HepG2 (cell line): ENCODE measurements around the gene TMEM33. TPM values are rescaled to one million over a fixed set of nuclear protein-coding genes. Genes with fewer than 3 reads are reported as not detected.

Source experiments
- FOXC1 ChIP-seq: sonication (generic); formaldehyde crosslinking; IDR thresholded peaks from 2 replicates; pipeline ENCODE4 v1.8.0; 2022; ENCODE audit warnings: mild to moderate bottlenecking, missing genetic modification reagents, borderline replicate concordance
- MIXL1 ChIP-seq: IDR thresholded peaks from 2 replicates; pipeline ENCODE4 v1.6.1; 2016
- NFATC3 ChIP-seq: sonication (generic); formaldehyde crosslinking; IDR thresholded peaks from 2 replicates; pipeline ENCODE4 v1.5.1; 2020; ENCODE audit warnings: mild to moderate bottlenecking, missing genetic modification reagents
- RFX1 ChIP-seq: fragments of 450-650 bp; IDR thresholded peaks from 2 replicates; pipeline ENCODE4 v1.6.1; 2017
- SP140L ChIP-seq: sonication (generic); formaldehyde crosslinking; IDR thresholded peaks from 2 replicates; pipeline ENCODE4 v1.4.0; 2020; ENCODE audit warnings: missing genetic modification reagents, borderline replicate concordance
- ZBTB42 ChIP-seq: sonication (generic); formaldehyde crosslinking; IDR thresholded peaks from 2 replicates; pipeline ENCODE4 v1.5.0; 2020; ENCODE audit warnings: mild to moderate bottlenecking, missing genetic modification reagents
- ZNF101 ChIP-seq: sonication (generic); formaldehyde crosslinking; IDR thresholded peaks from 2 replicates; pipeline ENCODE4 v1.4.0; 2020; ENCODE audit warnings: mild to moderate bottlenecking, low read depth, missing genetic modification reagents, borderline replicate concordance
- ZNF460 ChIP-seq: sonication (generic); formaldehyde crosslinking; IDR thresholded peaks from 2 replicates; pipeline ENCODE4 v1.5.1; 2020; ENCODE audit warnings: missing genetic modification reagents, mild to moderate bottlenecking, borderline replicate concordance
- ZNF737 ChIP-seq: sonication (generic); formaldehyde crosslinking; IDR thresholded peaks from 2 replicates; pipeline ENCODE4 v1.5.0; 2020; ENCODE audit warnings: missing genetic modification reagents, mild to moderate bottlenecking, borderline replicate concordance
- ZNF75D ChIP-seq: sonication (generic); formaldehyde crosslinking; IDR thresholded peaks from 2 replicates; pipeline ENCODE4 v1.8.1; 2023; ENCODE audit warnings: missing genetic modification reagents, mild to moderate bottlenecking, borderline replicate concordance
- polyA plus RNA-seq, 8 experiments: library from polyadenylated mRNA; depleted of rRNA in 3 of 8; stranded (reverse) in 7 of 8; unstranded in 1 of 8; fragments of >200 nt; fragmentation: Illumina TruSeq in 4 of 8; extraction: Trizol in 4 of 8; gene quantifications; 2 replicates each; pipeline versions ENCODE4 v1.2.1 to v1.2.3, GENCODE V29; 2011 to 2016; ENCODE audit warnings: low read depth in 4 of 8, missing spikeins in 1 of 8, mixed read lengths in 1 of 8; ENCODE audit not compliant: insufficient read depth in 1 of 8
- total RNA-seq, 5 experiments: library from RNA; depleted of rRNA; stranded (reverse); fragments of >200 nt; fragmentation: Illumina TruSeq; extraction: Trizol; gene quantifications; 2 replicates each; pipeline ENCODE4 v1.2.3, GENCODE V29; 2016; ENCODE audit warnings: low read depth in 1 of 5
- TF ChIP-seq, protein P1 (sequence below): sonication (generic); formaldehyde crosslinking; IDR thresholded peaks from 2 replicates; pipeline ENCODE4 v1.4.0; 2020; ENCODE audit warnings: missing genetic modification reagents
- TF ChIP-seq, protein P2 (sequence below): sonication (generic); formaldehyde crosslinking; IDR thresholded peaks from 2 replicates; pipeline ENCODE4 v1.4.0; 2020; ENCODE audit warnings: missing genetic modification reagents
- TF ChIP-seq, protein P3 (sequence below): sonication (generic); formaldehyde crosslinking; IDR thresholded peaks from 2 replicates; pipeline ENCODE4 v1.5.1; 2020; ENCODE audit warnings: mild to moderate bottlenecking, missing genetic modification reagents, borderline replicate concordance
- TF ChIP-seq, protein P4 (sequence below): sonication (generic); formaldehyde crosslinking; IDR thresholded peaks from 2 replicates; pipeline ENCODE4 v1.4.0; 2020; ENCODE audit warnings: mild to moderate bottlenecking, missing genetic modification reagents

The TMEM33 gene
- total and polyA plus RNA-seq, 2 of the 13 experiments (the other 11 are each of a cell fraction or from before 2014, with no cell fraction given), result 36.1 to 66.6 TPM

DNA sequence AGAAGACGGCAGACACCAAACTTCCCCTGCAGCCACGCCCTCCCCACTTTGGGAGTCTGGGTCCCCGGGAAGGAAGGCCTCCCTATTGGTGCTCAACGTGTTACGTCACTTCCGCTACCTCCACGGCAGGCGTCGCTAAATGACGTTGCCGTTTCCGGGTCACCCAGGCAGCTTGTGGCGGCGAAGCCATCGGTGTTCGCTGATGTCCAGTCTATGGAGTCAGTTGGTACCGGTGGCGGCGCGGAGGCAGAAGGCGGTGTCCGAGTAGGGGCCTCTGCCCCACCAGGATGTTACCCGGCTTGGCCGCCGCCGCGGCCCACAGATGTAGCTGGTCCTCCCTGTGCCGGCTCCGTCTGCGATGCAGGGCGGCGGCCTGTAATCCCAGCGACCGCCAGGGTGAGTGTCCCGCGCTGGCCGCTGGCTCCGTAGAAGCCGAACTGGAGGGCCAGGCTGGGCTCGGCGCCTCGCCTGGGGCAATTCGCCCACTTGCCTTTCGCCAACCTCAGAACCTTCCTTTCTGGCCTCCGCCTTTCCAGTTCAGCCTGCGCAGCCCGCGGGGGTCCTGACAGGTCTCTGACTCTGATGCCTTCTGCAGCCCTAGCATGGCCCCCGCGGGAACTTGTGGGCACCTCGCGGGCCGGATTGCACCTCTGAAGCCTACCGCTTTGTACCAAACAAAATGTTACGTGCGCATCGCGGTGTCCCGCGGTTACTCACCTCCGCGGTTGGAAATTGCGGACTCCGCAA lies 55.3 kb downstream of the TMEM33 start, which contains the start of gene SLC30A9 (continued):
- TF ChIP-seq, protein P1, sequence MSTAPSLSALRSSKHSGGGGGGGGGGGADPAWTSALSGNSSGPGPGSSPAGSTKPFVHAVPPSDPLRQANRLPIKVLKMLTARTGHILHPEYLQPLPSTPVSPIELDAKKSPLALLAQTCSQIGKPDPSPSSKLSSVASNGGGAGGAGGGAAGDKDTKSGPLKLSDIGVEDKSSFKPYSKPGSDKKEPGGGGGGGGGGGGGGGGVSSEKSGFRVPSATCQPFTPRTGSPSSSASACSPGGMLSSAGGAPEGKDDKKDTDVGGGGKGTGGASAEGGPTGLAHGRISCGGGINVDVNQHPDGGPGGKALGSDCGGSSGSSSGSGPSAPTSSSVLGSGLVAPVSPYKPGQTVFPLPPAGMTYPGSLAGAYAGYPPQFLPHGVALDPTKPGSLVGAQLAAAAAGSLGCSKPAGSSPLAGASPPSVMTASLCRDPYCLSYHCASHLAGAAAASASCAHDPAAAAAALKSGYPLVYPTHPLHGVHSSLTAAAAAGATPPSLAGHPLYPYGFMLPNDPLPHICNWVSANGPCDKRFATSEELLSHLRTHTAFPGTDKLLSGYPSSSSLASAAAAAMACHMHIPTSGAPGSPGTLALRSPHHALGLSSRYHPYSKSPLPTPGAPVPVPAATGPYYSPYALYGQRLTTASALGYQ (CRISPR knock-in tag), result no peak
- TF ChIP-seq RFX1 (no peak), MIXL1 (CRISPR knock-in tag) (no peak), ZNF737 (CRISPR knock-in tag) (no peak), ZBTB42 (CRISPR knock-in tag) (no peak), ZNF75D (CRISPR knock-in tag) (0 out of 2 replicates have a peak, but pooled peaks have one; percentile 52), FOXC1 (peak; percentile 93), NFATC3 (CRISPR knock-in tag) (peak; percentile 69), SP140L (CRISPR knock-in tag) (no peak), ZNF101 (no peak), ZNF460 (CRISPR knock-in tag) (no peak)
- TF ChIP-seq, protein P2, sequence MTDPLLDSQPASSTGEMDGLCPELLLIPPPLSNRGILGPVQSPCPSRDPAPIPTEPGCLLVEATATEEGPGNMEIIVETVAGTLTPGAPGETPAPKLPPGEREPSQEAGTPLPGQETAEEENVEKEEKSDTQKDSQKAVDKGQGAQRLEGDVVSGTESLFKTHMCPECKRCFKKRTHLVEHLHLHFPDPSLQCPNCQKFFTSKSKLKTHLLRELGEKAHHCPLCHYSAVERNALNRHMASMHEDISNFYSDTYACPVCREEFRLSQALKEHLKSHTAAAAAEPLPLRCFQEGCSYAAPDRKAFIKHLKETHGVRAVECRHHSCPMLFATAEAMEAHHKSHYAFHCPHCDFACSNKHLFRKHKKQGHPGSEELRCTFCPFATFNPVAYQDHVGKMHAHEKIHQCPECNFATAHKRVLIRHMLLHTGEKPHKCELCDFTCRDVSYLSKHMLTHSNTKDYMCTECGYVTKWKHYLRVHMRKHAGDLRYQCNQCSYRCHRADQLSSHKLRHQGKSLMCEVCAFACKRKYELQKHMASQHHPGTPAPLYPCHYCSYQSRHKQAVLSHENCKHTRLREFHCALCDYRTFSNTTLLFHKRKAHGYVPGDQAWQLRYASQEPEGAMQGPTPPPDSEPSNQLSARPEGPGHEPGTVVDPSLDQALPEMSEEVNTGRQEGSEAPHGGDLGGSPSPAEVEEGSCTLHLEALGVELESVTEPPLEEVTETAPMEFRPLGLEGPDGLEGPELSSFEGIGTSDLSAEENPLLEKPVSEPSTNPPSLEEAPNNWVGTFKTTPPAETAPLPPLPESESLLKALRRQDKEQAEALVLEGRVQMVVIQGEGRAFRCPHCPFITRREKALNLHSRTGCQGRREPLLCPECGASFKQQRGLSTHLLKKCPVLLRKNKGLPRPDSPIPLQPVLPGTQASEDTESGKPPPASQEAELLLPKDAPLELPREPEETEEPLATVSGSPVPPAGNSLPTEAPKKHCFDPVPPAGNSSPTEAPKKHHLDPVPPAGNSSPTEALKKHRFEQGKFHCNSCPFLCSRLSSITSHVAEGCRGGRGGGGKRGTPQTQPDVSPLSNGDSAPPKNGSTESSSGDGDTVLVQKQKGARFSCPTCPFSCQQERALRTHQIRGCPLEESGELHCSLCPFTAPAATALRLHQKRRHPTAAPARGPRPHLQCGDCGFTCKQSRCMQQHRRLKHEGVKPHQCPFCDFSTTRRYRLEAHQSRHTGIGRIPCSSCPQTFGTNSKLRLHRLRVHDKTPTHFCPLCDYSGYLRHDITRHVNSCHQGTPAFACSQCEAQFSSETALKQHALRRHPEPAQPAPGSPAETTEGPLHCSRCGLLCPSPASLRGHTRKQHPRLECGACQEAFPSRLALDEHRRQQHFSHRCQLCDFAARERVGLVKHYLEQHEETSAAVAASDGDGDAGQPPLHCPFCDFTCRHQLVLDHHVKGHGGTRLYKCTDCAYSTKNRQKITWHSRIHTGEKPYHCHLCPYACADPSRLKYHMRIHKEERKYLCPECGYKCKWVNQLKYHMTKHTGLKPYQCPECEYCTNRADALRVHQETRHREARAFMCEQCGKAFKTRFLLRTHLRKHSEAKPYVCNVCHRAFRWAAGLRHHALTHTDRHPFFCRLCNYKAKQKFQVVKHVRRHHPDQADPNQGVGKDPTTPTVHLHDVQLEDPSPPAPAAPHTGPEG (CRISPR knock-in tag), result no peak
- TF ChIP-seq, protein P3, sequence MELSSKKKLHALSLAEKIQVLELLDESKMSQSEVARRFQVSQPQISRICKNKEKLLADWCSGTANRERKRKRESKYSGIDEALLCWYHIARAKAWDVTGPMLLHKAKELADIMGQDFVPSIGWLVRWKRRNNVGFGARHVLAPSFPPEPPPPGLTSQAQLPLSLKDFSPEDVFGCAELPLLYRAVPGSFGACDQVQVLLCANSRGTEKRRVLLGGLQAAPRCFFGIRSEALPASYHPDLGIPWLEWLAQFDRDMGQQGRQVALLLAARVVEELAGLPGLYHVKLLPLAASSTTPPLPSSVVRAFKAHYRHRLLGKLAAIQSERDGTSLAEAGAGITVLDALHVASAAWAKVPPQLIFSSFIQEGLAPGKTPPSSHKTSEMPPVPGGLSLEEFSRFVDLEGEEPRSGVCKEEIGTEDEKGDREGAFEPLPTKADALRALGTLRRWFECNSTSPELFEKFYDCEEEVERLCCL (CRISPR knock-in tag), result peak; percentile 50; the same call in 1 of the 2 replicates
- TF ChIP-seq, protein P4, sequence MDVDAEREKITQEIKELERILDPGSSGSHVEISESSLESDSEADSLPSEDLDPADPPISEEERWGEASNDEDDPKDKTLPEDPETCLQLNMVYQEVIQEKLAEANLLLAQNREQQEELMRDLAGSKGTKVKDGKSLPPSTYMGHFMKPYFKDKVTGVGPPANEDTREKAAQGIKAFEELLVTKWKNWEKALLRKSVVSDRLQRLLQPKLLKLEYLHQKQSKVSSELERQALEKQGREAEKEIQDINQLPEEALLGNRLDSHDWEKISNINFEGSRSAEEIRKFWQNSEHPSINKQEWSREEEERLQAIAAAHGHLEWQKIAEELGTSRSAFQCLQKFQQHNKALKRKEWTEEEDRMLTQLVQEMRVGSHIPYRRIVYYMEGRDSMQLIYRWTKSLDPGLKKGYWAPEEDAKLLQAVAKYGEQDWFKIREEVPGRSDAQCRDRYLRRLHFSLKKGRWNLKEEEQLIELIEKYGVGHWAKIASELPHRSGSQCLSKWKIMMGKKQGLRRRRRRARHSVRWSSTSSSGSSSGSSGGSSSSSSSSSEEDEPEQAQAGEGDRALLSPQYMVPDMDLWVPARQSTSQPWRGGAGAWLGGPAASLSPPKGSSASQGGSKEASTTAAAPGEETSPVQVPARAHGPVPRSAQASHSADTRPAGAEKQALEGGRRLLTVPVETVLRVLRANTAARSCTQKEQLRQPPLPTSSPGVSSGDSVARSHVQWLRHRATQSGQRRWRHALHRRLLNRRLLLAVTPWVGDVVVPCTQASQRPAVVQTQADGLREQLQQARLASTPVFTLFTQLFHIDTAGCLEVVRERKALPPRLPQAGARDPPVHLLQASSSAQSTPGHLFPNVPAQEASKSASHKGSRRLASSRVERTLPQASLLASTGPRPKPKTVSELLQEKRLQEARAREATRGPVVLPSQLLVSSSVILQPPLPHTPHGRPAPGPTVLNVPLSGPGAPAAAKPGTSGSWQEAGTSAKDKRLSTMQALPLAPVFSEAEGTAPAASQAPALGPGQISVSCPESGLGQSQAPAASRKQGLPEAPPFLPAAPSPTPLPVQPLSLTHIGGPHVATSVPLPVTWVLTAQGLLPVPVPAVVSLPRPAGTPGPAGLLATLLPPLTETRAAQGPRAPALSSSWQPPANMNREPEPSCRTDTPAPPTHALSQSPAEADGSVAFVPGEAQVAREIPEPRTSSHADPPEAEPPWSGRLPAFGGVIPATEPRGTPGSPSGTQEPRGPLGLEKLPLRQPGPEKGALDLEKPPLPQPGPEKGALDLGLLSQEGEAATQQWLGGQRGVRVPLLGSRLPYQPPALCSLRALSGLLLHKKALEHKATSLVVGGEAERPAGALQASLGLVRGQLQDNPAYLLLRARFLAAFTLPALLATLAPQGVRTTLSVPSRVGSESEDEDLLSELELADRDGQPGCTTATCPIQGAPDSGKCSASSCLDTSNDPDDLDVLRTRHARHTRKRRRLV (CRISPR knock-in tag), result 0 out of 2 replicates have a peak, but pooled peaks have one; percentile 29
